Ovary (tissue), 3 donors: Measurements from ENCODE around the gene EYS.

ENCODE experiments used
- CTCF ChIP-seq, 3 donors: fragments of 450-650 bp in 2 of 3; fragments of 200-600 bp in 1 of 3; IDR thresholded peaks; one replicate each; pipeline versions ENCODE4 v1.5.1 to v1.8.0; 2016 to 2022; ENCODE audit warnings: antibody characterized with exemption in 3 of 3, mild to moderate bottlenecking in 1 of 3
- EP300 ChIP-seq: sonication (generic); formaldehyde crosslinking; IDR thresholded peaks from one replicate; pipeline ENCODE4 v1.6.1; 2017; ENCODE audit warnings: antibody characterized with exemption
- donor health status: DM: no; HTN: no; CAD: no.

GRCh38 chr6:63730311-63730710, 1976.7 kb downstream of the EYS start:
- TF ChIP-seq CTCF (IDR thresholded peaks at IDR 0.05) (no peak), EP300 (no peak)
